ENCODE results near the gene SNX20.

Gene SNX20

GRCh38 chr16:50679676-50680555 lies 1.2 kb downstream of the SNX20 start:
- no peak for DNase-seq (ENCODE audit: low spot score)

GRCh38 chr16:50679266-50679665 lies 1.8 kb downstream of the SNX20 start:
- DNase-seq (ENCODE audit: low spot score) = no peak

- no peak for DNase-seq (ENCODE audit: low spot score)
Observed at GRCh38 chr16:50678531-50678930, 2.6 kb downstream of the SNX20 start.

- no peak for DNase-seq (ENCODE audit: low spot score)
Observed at GRCh38 chr16:50677351-50677750, 3.8 kb downstream of the SNX20 start.

- DNase-seq (ENCODE audit: low spot score) = no peak
Observed at GRCh38 chr16:50676684-50677225, 4.4 kb downstream of the SNX20 start.

GRCh38 chr16:50675686-50676610 lies 5.2 kb downstream of the SNX20 start:
- no peak for DNase-seq (ENCODE audit: low spot score)

DNA sequence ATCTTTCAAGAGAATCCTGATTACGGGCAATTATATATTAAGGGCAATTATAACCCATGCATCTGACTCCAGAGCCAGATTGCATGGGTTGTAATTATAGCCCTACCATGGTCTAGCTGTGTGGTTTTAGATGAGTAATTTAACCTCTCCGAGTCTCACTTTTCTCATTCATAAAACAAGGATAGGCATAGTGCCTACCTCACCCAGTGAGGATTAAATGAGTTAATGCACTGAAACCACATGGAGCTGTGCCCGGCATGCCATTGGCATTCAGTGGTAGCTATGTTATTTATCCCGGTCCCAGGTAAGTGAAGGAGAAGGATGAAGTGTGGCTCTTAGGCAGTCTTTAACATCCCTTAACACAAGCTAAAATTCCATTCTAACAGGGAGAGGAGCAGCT lies 6.3 kb downstream of the SNX20 start:
- no peak for DNase-seq (ENCODE audit: low spot score)

- DNase-seq (ENCODE audit: low spot score) = no peak
Observed at GRCh38 chr16:50673496-50674275, 7.4 kb downstream of the SNX20 start.

- no peak for DNase-seq (ENCODE audit: low spot score)
Observed at GRCh38 chr16:50671644-50672260, 9.4 kb downstream of the SNX20 start.

DNA sequence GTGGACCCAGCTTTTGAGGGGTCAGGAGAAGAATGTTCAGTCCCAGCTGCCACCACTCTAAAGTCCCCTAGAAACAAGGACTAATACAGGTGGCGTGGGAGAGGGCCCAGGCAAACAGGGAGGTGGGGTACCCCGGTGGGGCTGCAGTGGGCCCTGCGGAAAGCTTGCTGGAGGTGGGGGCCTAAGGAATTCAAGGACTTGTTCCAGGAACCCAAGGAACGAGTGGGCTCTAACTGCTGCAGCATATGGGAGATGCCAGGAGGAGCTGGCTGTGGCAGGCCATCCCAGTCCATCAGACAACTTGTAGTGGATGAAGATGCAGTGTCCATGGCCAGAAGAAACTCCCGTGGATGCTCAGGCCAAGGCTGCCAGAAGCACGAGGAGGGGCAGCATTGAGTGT lies 10.6 kb downstream of the SNX20 start:
- DNase-seq (ENCODE audit: low spot score) = no peak

GRCh38 chr16:50669741-50670140 lies 11.4 kb downstream of the SNX20 start:
- no peak for DNase-seq (ENCODE audit: low spot score)

DNA sequence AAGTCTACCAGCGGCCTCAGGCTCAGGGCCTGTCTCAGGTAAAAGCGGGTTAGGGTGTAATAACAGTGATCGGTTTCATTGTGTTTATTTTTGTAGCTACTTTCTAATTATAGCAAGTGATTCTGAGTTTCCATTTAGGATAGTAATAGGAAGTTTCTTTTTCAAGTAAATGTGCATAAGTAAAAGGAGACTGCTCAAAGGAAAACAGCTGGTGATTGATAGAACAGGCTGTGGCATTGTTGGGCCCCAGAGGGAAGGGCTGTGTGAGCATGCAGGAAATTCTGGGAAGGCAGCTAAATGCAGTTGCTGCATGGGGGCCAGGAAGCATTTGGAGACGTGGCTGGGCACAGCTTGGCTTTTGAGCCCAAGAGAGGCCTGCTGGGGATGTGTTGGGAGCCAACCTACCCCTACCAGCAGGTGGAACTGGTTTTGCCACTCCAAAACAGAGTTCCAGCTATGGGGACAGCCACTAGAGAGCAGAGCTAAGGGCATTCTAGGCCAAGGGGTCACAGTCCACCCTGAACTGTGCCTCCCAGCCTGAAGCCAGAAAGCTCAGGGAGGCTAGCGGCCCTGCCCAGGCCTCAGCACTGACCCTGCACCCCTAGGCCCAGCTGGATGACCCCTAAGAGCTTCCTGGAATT lies 12.6 kb downstream of the SNX20 start:
- no peak for DNase-seq (ENCODE audit: low spot score)

DNA sequence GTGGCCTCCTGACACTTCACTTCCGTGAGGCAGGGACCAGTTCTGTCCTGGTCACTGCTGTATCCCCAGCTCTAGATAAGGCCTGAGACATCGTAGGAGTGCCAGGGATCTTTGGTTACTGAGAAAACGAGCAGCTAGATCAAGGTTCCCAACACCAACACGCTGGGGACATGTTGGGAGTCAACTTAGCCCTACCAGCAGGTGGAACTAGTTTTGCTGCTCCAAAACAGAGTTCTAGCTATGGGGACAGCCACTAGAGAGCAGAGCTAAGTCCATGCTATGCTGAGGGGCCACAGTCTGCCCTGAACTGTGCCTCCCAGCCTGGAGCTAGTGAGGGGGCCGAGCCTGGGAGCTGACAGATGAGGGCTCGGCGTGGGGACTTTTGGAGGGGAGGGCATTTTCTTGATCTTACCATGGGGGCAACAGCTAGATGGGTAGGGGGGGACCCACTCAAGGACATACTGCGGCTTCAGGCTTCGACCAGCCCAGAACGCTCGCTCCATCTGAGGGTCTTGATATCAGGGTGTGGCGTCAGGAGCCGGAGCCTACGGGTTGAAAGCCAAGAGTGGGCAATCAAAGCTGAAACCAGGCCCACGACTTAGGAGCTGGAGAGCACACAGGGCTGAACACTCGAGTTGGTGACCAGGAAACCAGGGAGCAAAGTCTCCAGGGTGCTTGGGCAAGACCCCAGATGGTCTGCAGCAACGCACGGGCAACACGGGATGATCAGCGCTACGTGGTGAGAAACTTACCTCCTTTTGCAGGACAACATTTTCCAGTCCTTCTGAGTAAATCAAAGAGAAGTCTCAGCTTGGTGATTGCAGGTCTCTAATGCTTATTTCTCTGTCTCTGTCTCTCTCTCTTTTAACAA lies 13.4 kb downstream of the SNX20 start:
- DNase-seq (ENCODE audit: low spot score) = no peak

DNA sequence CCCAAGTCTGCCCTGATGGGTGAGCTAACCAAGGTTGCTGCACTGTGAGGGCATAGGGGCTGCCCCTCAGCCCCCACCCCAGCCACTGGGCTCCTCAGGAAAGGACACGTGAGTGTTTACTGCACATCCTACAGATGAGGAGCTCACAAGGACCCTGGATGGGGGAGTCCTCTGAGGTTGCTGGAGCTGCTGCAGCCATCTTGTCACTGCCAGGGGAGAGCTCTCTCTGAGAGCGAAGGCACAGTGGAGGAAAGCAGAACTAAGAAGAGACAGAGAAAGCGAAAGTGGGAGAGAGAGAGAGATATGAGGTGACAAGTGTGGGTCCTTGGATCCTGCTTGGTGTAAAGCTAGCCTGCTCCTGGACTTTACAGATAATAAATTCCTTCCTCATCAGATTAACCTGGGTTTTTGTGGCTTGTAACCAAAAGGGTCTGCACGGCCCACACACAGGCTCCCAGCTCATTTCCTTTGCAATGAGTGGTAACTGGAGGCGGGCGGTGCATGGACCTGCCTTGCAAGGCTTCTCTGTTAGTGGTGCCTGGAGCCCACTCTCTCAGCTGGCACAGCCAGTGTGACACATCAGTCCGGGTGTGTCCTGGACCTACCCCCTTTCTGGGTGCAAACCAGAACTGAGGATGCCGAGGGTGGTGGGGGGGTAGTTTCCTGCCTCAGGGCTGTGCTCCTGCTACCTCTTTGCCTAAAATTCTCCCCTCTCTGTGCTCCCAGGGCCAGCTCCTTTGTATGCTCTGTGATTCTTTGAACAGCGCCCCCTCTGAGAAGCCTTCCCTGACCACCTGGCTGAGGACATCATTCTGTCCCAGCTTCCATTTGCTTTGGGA lies 14.2 kb downstream of the SNX20 start:
- DNase-seq (ENCODE audit: low spot score) = no peak

DNA sequence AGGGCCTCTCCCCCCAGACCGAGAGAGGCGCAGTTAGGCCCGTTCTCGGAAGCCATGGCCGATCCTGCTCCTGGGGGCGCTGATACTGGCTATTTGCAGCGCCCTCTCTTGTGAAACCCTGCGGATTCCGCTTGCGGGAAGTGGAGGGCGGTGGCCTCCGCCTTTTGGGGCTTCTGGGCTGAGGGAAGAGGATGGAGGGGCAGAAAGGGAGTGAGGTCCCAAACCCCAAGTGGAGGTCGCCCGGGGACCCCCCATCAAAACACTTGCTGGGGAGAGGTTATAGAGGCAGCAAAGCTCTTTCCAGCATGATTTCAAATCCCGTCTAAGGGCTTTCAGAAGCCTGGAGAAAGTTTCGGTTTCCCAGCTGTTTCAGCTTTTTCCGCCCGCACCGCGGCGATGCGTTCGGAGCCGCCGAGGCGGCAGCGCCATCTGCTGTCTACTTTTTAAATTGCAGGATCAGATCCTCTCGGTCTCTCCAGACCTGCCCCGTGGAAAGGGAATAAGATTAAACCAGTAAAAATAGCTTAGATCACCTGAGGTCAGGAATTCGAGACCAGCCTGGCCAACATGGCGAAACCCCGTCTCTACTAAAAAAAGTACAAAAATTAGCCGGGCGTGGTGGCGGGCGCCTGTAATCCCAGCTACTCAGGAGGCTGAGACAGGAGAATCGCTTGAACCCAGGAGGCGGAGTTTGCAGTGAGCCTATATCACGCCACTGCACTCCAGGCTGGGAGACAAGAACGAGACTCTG lies 15.8 kb downstream of the SNX20 start:
- DNase-seq (ENCODE audit: low spot score) = peak; percentile 58

GRCh38 chr16:50664270-50664669 lies 16.8 kb downstream of the SNX20 start:
- DNase-seq (ENCODE audit: low spot score) = no peak

DNA sequence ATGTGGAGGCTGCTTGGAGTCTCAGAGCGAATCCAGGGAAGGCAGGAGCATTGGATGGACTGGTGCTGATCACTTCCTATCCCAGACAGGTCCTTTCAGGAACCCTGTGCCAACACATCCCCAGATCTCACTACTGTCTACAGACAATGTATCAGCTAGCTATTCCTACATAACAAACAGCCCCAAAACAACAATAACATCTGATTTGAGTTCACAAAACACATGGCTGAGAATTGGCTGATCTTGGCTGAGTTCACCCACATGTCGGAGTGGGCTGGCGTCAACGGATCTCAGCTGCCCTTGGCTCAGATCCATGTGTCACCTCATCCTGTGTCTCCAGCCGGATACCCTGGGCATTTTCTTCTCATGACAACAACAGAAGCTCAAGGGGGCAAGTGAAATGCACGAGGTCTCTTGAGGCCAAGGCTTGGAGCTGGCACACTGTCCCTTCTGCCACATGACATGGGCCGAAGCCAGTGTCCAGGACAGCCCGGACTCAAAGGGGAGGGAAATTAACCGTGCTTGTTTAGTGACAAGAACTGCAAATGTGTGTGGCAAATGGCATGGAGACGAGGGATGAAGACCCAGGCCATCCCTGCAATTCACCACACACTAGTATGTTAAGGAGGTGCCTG lies 18.7 kb downstream of the SNX20 start:
- DNase-seq (ENCODE audit: low spot score) = no peak

DNA sequence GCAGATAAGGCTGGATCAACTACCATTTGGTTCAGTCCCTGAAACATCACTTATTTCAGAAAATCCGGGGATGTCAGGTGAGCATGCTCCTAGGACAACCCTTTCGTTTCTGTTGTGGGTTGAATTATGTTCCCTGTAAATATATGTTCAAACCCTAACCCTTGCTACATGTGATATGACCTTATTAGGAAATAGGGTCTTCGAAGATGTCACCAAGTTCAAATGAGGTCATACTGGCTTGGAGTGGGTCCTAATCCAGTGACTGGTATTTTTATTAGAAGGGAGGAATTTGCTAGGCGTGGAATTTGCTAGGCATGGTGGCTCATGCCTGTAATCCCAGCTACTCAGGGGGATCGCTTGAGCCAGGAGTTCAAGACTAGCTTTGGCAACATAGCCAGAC lies 21.3 kb downstream of the SNX20 start:
- DNase-seq (ENCODE audit: low spot score) = no peak
